Heart left ventricle (tissue), 16 donors: ENCODE measurements around the gene SLC4A1AP. TPM values are rescaled to one million over a fixed set of nuclear protein-coding genes. Genes with fewer than 3 reads are reported as not detected.
A peak's percentile ranks its signal among the peaks of the same experiment; 100 is the strongest.

Source experiments
- ATAC-seq, 4 donors: fragments of 200-7000 bp; cut with Tn5 transposase; one replicate each; pipeline ENCODE4 v1.9.1; 2020 to 2022; ENCODE audit warnings: moderate library complexity in 4 of 4, mild to moderate bottlenecking in 3 of 4, moderate number of reproducible peaks in 1 of 4
- DNase-seq, 5 donors: peaks; one replicate each; pipeline ENCODE4 v3.0.0-alpha.2; 2020
- H3K27ac ChIP-seq, 12 donors: fragments of 200-600 bp; sonication (generic) in 4 of 12; one replicate each; pipeline versions ENCODE4 v1.5.0 to v1.8.0; 2016 to 2022; ENCODE audit warnings: mild to moderate bottlenecking in 2 of 12
- H3K27me3 ChIP-seq, 9 donors: fragments of 200-600 bp; sonication (generic) in 2 of 9; one replicate each; pipeline versions ENCODE4 v1.5.1 to v1.8.0; 2016 to 2022; ENCODE audit warnings: mild to moderate bottlenecking in 3 of 9
- H3K36me3 ChIP-seq, 9 donors: fragments of 200-600 bp; sonication (generic) in 2 of 9; one replicate each; pipeline versions ENCODE4 v1.5.0 to v1.8.0; 2018 to 2022; ENCODE audit warnings: mild to moderate bottlenecking in 2 of 9
- H3K4me1 ChIP-seq, 12 donors: fragments of 200-600 bp; sonication (generic) in 4 of 12; one replicate each; pipeline versions ENCODE4 v1.5.0 to v1.8.0; 2016 to 2022; ENCODE audit warnings: mild to moderate bottlenecking in 3 of 12
- H3K4me3 ChIP-seq, 12 donors: fragments of 200-600 bp; sonication (generic) in 4 of 12; one replicate each; pipeline versions ENCODE4 v1.5.0 to v1.8.0; 2017 to 2022; ENCODE audit warnings: mild to moderate bottlenecking in 9 of 12, moderate library complexity in 4 of 12
- H3K9me3 ChIP-seq, 12 donors: fragments of 200-600 bp; sonication (generic) in 4 of 12; one replicate each; pipeline versions ENCODE4 v1.5.0 to v1.8.0; 2016 to 2022; ENCODE audit warnings: mild to moderate bottlenecking in 1 of 12
- CTCF ChIP-seq, 12 donors: fragments of 200-600 bp; sonication (generic) in 4 of 12; IDR thresholded peaks; one replicate each; pipeline versions ENCODE4 v1.5.0 to v1.8.0; 2018 to 2022; ENCODE audit warnings: antibody characterized with exemption in 12 of 12, mild to moderate bottlenecking in 5 of 12
- POLR2A ChIP-seq, 2 donors: fragments of 450-650 bp; IDR thresholded peaks; one replicate each; pipeline ENCODE4 v1.6.1; 2017; ENCODE audit warnings: antibody characterized with exemption in 2 of 2, mild to moderate bottlenecking in 2 of 2, moderate library complexity in 2 of 2
- WGBS, 4 donors: extraction: QIAGEN DNeasy Blood & Tissue Kit in 2 of 4; methylation state at CpG; one replicate each; pipeline versions ENCODE4 v1.1.5 to v1.1.7; 2013 to 2018; 5-methylcytosine and 5-hydroxymethylcytosine counted together
- intact Hi-C, 10 donors: fragments of 100-400 bp; cut with DNase I; formaldehyde crosslinking; loops; one replicate each; pipeline versions ENCODE4 v1.11.1 to v1.14.2; 2022
- polyA plus RNA-seq, 2 donors: library from polyadenylated mRNA; stranded (reverse); fragments of 200-250 nt; gene quantifications; one replicate each; pipeline ENCODE4 v1.2.3, GENCODE V29; 2013
- total RNA-seq, 9 donors: library from RNA; depleted of rRNA in 2 of 9; stranded (reverse); fragments of >200 nt in 2 of 9; fragmentation: NEBNext Ultra II Directional in 3 of 9; extraction: Animal tissue kit (Norgen Biotek cat#: 25700) in 3 of 9; gene quantifications; one replicate each; pipeline versions ENCODE4 v1.1.0 to v1.2.4, GENCODE V29; 2016 to 2023
- donor health status: ischemic (EF 13 %, LVEDD 7.1; RV severe dilation, severe dysfunction).
- donor health status: healthy with polysubstance abuse.
- donor health status: DM: no; HTN: yes; CAD: no.
- donor health status: DM: no; HTN: no; CAD: no.
- donor health status: ischemic (EF 25% LVEDD 6.9; RV normal size, moderate dysfunction).
- donor health status: ischemic (EF 25% LVEDD 5.7; RV mildly dilated, moderate dysfunction).
- donor health status: healthy.
- donor health status: DM: yes; HTN: yes; CAD: no.
- donor health status: ischemic (EF 35%, LVEDD 5.7; RV mildly dilated, moderate dysfunction).
- donor health status: nonischemic (EF 11% LVEDD 7.7; RV severe dilation, severe dysfunction).
- donor health status: DM: yes; HTN: yes; CAD: no.
- donor health status: PGD.
- donor health status: ischemic (EF 29% LVEDD 5.4; RV normal size, mild dysfunction).
- donor health status: nonischemic (EF 23%, LVEDD 6.1; RV moderate dilation, normal function).

SLC4A1AP gene
- total and polyA plus RNA-seq, 11 donors: 14.9 to 27.8 (median 22.4) TPM

- peaks cover 0 to 50% (median 23%) of the 10 kb centered on the region in 12 donors for H3K4me1 ChIP-seq
- intact Hi-C loops: loop anchor here in 3 of 10 donors (5.0 kb wide), 3 partner anchors 177 to 682 kb away; partner anchors contain the start of genes BABAM2 (in 1 of the 3), FOSL2 (in 1 of the 3) and RBKS (in 1 of the 3)
- WGBS, 4 donors: 46 to 55% (median 49%) methylated on average over 19 of the region's 19 CpGs
These were observed 51.2 kb downstream of the SLC4A1AP start for GRCh38 chr2:27714851-27715291.

DNA sequence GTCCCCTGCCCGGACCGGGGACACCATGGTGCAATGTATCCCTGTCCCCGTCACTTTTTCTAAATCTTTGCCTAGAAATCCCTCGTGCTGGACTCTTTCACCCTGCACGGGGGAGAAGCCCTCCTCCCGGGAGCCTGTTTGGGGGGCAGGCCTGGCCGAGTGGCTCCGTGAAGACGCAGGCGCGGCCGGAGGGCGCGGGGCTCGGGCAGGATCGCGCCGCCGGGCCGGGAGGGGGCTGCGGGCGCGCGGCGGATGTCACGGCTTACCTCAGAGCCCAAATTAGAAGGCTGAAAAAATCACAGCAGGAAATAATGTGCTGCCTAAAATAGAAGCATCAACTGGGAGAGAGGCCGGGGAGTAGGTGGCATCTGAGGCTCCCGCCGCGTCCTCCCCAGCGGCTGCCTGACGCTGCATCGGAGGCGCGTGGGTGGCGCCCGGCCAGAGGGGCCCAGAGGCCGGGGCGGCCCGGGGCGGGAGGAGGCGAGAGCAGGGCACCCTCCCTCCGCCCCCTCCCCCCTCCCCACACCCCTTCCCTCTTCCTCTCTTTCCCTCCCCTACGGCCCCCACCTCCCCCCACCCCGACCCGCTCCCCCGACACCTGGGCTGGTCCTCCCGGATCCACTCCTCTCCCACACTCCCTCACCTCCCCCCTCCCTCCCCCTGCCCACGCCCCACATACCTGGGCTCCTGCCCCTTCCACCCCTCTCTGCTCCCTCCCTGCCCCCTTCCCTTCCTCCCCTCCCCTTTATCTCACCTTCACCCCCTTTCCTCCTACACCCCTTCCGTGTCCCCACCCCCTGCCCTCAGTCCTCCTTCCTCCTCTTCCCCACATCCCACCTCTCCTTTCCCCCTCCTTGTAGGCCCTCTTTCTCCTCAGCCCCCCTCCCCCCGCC lies 51.9 kb downstream of the SLC4A1AP start:
- intact Hi-C loops: loop anchor here in 3 of 10 donors (5.0 kb wide), 3 partner anchors 177 to 682 kb away; partner anchors contain the start of genes BABAM2 (in 1 of the 3), FOSL2 (in 1 of the 3) and RBKS (in 1 of the 3)
- H3K27me3 ChIP-seq: peaks cover 0 to 8% (median 0%) of the 10 kb centered on the region in 9 donors
- H3K36me3 ChIP-seq: no peaks in the 10 kb centered on the region
- H3K9me3 ChIP-seq: no peaks in the 10 kb centered on the region
- DNase-seq: peak; percentile 84 to 90 (median 85)
- H3K4me1 ChIP-seq: peaks cover 0 to 55% (median 24%) of the 10 kb centered on the region in 12 donors
- peak; percentile 78 to 90 (median 88) for ATAC-seq
- TF ChIP-seq CTCF (IDR thresholded peaks at IDR 0.05) (no peak), POLR2A (IDR thresholded peaks at IDR 0.05) (peak; percentile 64 to 90)
- H3K4me3 ChIP-seq: peak overlapping the region; percentile 19 to 60 (median 52)
- H3K27ac ChIP-seq: peak overlapping the region; percentile 85 to 100 (median 92)
- 2 to 7% (median 2%) methylated on average over 15 to 51 of the region's 51 CpGs for WGBS, 4 donors

More at GRCh38 chr2:27714851-27715291, 51.2 kb downstream of the SLC4A1AP start:
- Histone ChIP-seq H3K27ac (peak overlapping the region; percentile 85 to 100 (median 92)), H3K27me3 (peaks cover 0 to 8% (median 0%) of the 10 kb centered on the region in 9 donors), H3K9me3 (no peaks in the 10 kb centered on the region), H3K36me3 (no peaks in the 10 kb centered on the region), H3K4me3 (peak overlapping the region; percentile 19 to 60 (median 52))
- no peak for DNase-seq
- no peak for TF ChIP-seq CTCF (IDR thresholded peaks at IDR 0.05)
- no peak for TF ChIP-seq POLR2A (IDR thresholded peaks at IDR 0.05)
- ATAC-seq: peak in 3 of 4 donors; percentile 1 to 3 (median 2)

- DNase-seq (no peak), ATAC-seq (peak; percentile 6 to 33 (median 22))
- Histone ChIP-seq H3K36me3 (no peaks in the 10 kb centered on the region), H3K27me3 (peaks cover 0 to 8% (median 0%) of the 10 kb centered on the region in 9 donors), H3K27ac (peak overlapping the region; percentile 85 to 100 (median 92)), H3K4me3 (peak overlapping the region in 11 of 12 donors; percentile 33 to 60 (median 51)), H3K9me3 (no peaks in the 10 kb centered on the region), H3K4me1 (peaks cover 0 to 57% (median 27%) of the 10 kb centered on the region in 12 donors)
- intact Hi-C loops: loop anchor here in 3 of 10 donors (5.0 kb wide), 3 partner anchors 176 to 681 kb away; partner anchors contain the start of genes BABAM2 (in 1 of the 3), FOSL2 (in 1 of the 3) and RBKS (in 1 of the 3)
- no peak for TF ChIP-seq POLR2A (IDR thresholded peaks at IDR 0.05)
- TF ChIP-seq CTCF (IDR thresholded peaks at IDR 0.05): no peak
- WGBS, 4 donors: 25 to 52% (median 39%) methylated on average over 21 to 25 of the region's 25 CpGs
These were observed 52.8 kb downstream of the SLC4A1AP start for GRCh38 chr2:27716301-27717069.
